GM21717 (cell line): Measurements from ENCODE around the gene NPEPL1.

Source experiments
- ATAC-seq: cut with Tn5 transposase; IDR thresholded peaks from one replicate; pipeline ENCODE4 v1.9.1; 2021; ENCODE audit warnings: mild to moderate bottlenecking, moderate library complexity; ENCODE audit not compliant: unreplicated experiment

Gene NPEPL1

GRCh38 chr20:58682656-58683531 lies 9.7 kb upstream of the NPEPL1 start:
- ATAC-seq: no peak

- ATAC-seq: no peak
Observed at GRCh38 chr20:58684291-58684690, 8.3 kb upstream of the NPEPL1 start.

GRCh38 chr20:58685988-58686387 lies 6.6 kb upstream of the NPEPL1 start:
- no peak for ATAC-seq

- ATAC-seq: no peak
Observed at GRCh38 chr20:58688414-58688813, 4.2 kb upstream of the NPEPL1 start.

- ATAC-seq: no peak
Observed at GRCh38 chr20:58688840-58689239, 3.8 kb upstream of the NPEPL1 start.

GRCh38 chr20:58690396-58691135 lies 2.0 kb upstream of the NPEPL1 start:
- no peak for ATAC-seq

GRCh38 chr20:58691773-58692578 lies 624 bp upstream of the NPEPL1 start:
- ATAC-seq: peak; percentile 6

- peak; percentile 13 for ATAC-seq
Observed at GRCh38 chr20:58693226-58694006, 816 bp downstream of the NPEPL1 start.

- ATAC-seq: no peak
Observed at GRCh38 chr20:58694241-58695083, 1.9 kb downstream of the NPEPL1 start.

GRCh38 chr20:58695084-58695722 lies 2.6 kb downstream of the NPEPL1 start:
- ATAC-seq: no peak

GRCh38 chr20:58695895-58696375 lies 3.3 kb downstream of the NPEPL1 start:
- no peak for ATAC-seq

- ATAC-seq: no peak
Observed at GRCh38 chr20:58696411-58696961, 3.9 kb downstream of the NPEPL1 start.

- no peak for ATAC-seq
Observed at GRCh38 chr20:58697201-58697866, 4.7 kb downstream of the NPEPL1 start.

GRCh38 chr20:58697867-58698703 lies 5.5 kb downstream of the NPEPL1 start:
- no peak for ATAC-seq

GRCh38 chr20:58698741-58699622 lies 6.4 kb downstream of the NPEPL1 start:
- ATAC-seq: no peak

GRCh38 chr20:58699623-58700107 lies 7.1 kb downstream of the NPEPL1 start:
- ATAC-seq: no peak
